IMR-90 (cell line): Measurements from ENCODE around the gene MFNG. TPM values are rescaled to one million over a fixed set of nuclear protein-coding genes. Genes with fewer than 3 reads are reported as not detected.

Source experiments
- ATAC-seq: fragments of 200-7000 bp; cut with Tn5 transposase; 2 replicates; pipeline ENCODE4 v1.9.1; 2020; ENCODE audit warnings: low read depth, mild to moderate bottlenecking, moderate library complexity
- BruUV-seq: library from RNA; stranded (reverse); fragments of 400-500 nt; replicated peaks from 2 replicates; lab custom pipeline; 2021; lab: Mats Ljungman, UMichigan
- CTCF ChIA-PET: fragments of 300-600 bp; formaldehyde crosslinking; extraction: SDS; loops from one replicate; lab custom pipeline; 2021; ENCODE audit warnings: antibody characterized with exemption; lab: Yijun Ruan, JAX
- POLR2A ChIA-PET: fragments of 300-600 bp; sonication (Branson Sonifier 250); formaldehyde crosslinking; loops from one replicate; lab custom pipeline; 2022; ENCODE audit warnings: antibody characterized with exemption; ENCODE audit not compliant: unreplicated experiment; lab: Charles Lee
- DNase-seq: peaks from one replicate; pipeline ENCODE4 v3.0.0; 2013
- H2AFZ ChIP-seq: replicated peaks from 2 replicates; pipeline ENCODE3; 2013; ENCODE audit warnings: low read length, mild to moderate bottlenecking; ENCODE audit not compliant: poor library complexity
- H2AK5ac ChIP-seq: 2 replicates; pipeline ENCODE4 v1.6.1; 2013; ENCODE audit warnings: low read depth, low read length, inconsistent platforms
- H2AK9ac ChIP-seq: replicated peaks from 2 replicates; pipeline ENCODE3; 2013; ENCODE audit warnings: mild to moderate bottlenecking, low read depth, low read length, moderate library complexity; ENCODE audit not compliant: poor library complexity
- H2BK120ac ChIP-seq: 2 replicates; pipeline ENCODE4 v1.6.1; 2013; ENCODE audit warnings: low read depth, low read length, inconsistent platforms
- H2BK15ac ChIP-seq: 3 replicates; pipeline ENCODE4 v1.6.1; 2013; ENCODE audit warnings: low read depth, low read length, inconsistent platforms
- H2BK20ac ChIP-seq: 2 replicates; pipeline ENCODE4 v1.6.1; 2013; ENCODE audit warnings: low read depth, mild to moderate bottlenecking, inconsistent platforms, low read length, moderate library complexity
- H2BK5ac ChIP-seq: 2 replicates; pipeline ENCODE4 v1.6.1; 2013; ENCODE audit warnings: mild to moderate bottlenecking, low read depth, low read length, inconsistent platforms; ENCODE audit not compliant: poor library complexity, severe bottlenecking
- H3K14ac ChIP-seq: replicated peaks from 2 replicates; pipeline ENCODE4 v1.6.1; 2013; ENCODE audit warnings: low read depth, low read length, inconsistent platforms
- H3K18ac ChIP-seq: 2 replicates; pipeline ENCODE4 v1.6.1; 2013; ENCODE audit warnings: low read depth, low read length, control low read depth
- H3K23ac ChIP-seq: 2 replicates; pipeline ENCODE4 v1.6.1; 2013; ENCODE audit warnings: low read depth, low read length, inconsistent platforms
- H3K27ac ChIP-seq: 2 replicates; pipeline ENCODE4 v1.5.1; 2013; ENCODE audit warnings: mild to moderate bottlenecking, control low read depth, low read length; ENCODE audit not compliant: insufficient read depth
- H3K27me3 ChIP-seq: 2 replicates; pipeline ENCODE4 v1.6.1; 2013; ENCODE audit warnings: low read length; ENCODE audit not compliant: control insufficient read depth, insufficient read depth
- H3K36me3 ChIP-seq: 2 replicates; pipeline ENCODE4 v1.6.1; 2013; ENCODE audit warnings: low read length, mixed read lengths; ENCODE audit not compliant: control insufficient read depth, insufficient read depth
- H3K4ac ChIP-seq: 2 replicates; pipeline ENCODE4 v1.6.1; 2013; ENCODE audit warnings: low read depth, low read length, inconsistent platforms
- H3K4me1 ChIP-seq: 2 replicates; pipeline ENCODE4 v1.6.1; 2013; ENCODE audit warnings: low read length, mixed read lengths; ENCODE audit not compliant: control insufficient read depth, insufficient read depth
- H3K4me2 ChIP-seq: 2 replicates; pipeline ENCODE4 v1.6.1; 2013; ENCODE audit warnings: low read depth, mild to moderate bottlenecking, control low read depth, low read length, moderate library complexity
- H3K4me3 ChIP-seq: 2 replicates; pipeline ENCODE4 v1.5.1; 2013; ENCODE audit warnings: low read depth, mild to moderate bottlenecking, control low read depth, low read length, moderate library complexity; ENCODE audit not compliant: insufficient read depth
- H3K56ac ChIP-seq: 2 replicates; pipeline ENCODE4 v1.6.1; 2013; ENCODE audit warnings: low read length, inconsistent platforms; ENCODE audit not compliant: insufficient read depth; ENCODE audit errors: extremely low read depth
- H3K79me1 ChIP-seq, 2 experiments: 2 replicates each; pipeline ENCODE4 v1.6.1; 2013; ENCODE audit warnings: low read length in 2 of 2, inconsistent platforms in 1 of 2, low read depth in 1 of 2
- H3K9ac ChIP-seq: 2 replicates; pipeline ENCODE4 v1.6.1; 2013; ENCODE audit warnings: low read depth, low read length, control low read depth
- H3K9me1 ChIP-seq: 2 replicates; pipeline ENCODE4 v1.6.1; 2013; ENCODE audit warnings: low read length, inconsistent platforms; ENCODE audit not compliant: insufficient read depth
- H3K9me3 ChIP-seq: 2 replicates; pipeline ENCODE4 v1.6.1; 2013; ENCODE audit warnings: low read length; ENCODE audit not compliant: control insufficient read depth, insufficient read depth
- H4K20me1 ChIP-seq: 2 replicates; pipeline ENCODE4 v1.6.1; 2013; ENCODE audit warnings: low read length, inconsistent platforms; ENCODE audit not compliant: insufficient read depth
- H4K5ac ChIP-seq: 2 replicates; pipeline ENCODE4 v1.6.1; 2013; ENCODE audit warnings: mild to moderate bottlenecking, low read depth, low read length, control low read depth
- H4K8ac ChIP-seq, 2 experiments: 2 replicates each; pipeline ENCODE4 v1.6.1; 2013; ENCODE audit warnings: low read depth in 2 of 2, low read length in 2 of 2, control low read depth in 1 of 2, inconsistent platforms in 1 of 2
- H4K91ac ChIP-seq: 2 replicates; pipeline ENCODE4 v1.6.1; 2013; ENCODE audit warnings: low read depth, low read length, inconsistent platforms; ENCODE audit not compliant: insufficient read depth
- BHLHE40 ChIP-seq: fragments of 150-350 bp; IDR thresholded peaks from 2 replicates; pipeline ENCODE4 v1.6.1; 2016; ENCODE audit warnings: mild to moderate bottlenecking, low read depth, low read length
- CTCF ChIP-seq: conservative IDR thresholded peaks from 2 replicates; pipeline ENCODE4 v1.5.1; 2012; ENCODE audit warnings: mild to moderate bottlenecking, low read depth, low read length, improper control_type of control experiment
- FOS ChIP-seq: fragments of 150-350 bp; IDR thresholded peaks from 2 replicates; pipeline ENCODE4 v1.6.1; 2016; ENCODE audit warnings: low read depth, low read length
- MAFK ChIP-seq: IDR thresholded peaks from 2 replicates; pipeline ENCODE4 v1.6.1; 2012; ENCODE audit warnings: low read depth, low read length, improper control_type of control experiment
- MAZ ChIP-seq: IDR thresholded peaks from 2 replicates; pipeline ENCODE4 v1.6.1; 2012; ENCODE audit warnings: low read depth, mild to moderate bottlenecking, low read length, improper control_type of control experiment, moderate library complexity, borderline replicate concordance
- MXI1 ChIP-seq: IDR thresholded peaks from 2 replicates; pipeline ENCODE4 v1.6.1; 2012; ENCODE audit warnings: low read depth, mild to moderate bottlenecking, low read length, moderate library complexity, borderline replicate concordance
- POLR2A ChIP-seq: IDR thresholded peaks from 2 replicates; pipeline ENCODE4 v1.6.1; 2012; ENCODE audit warnings: mild to moderate bottlenecking, low read depth, low read length
- RFX5 ChIP-seq: IDR thresholded peaks from 2 replicates; pipeline ENCODE4 v1.8.0; 2012; ENCODE audit warnings: low read depth, mild to moderate bottlenecking, low read length, moderate library complexity
- WGBS, 2 experiments: methylation state at CpG; one replicate each; pipeline versions ENCODE4 v1.1.5 to v1.1.7; 2013; ENCODE audit warnings: missing lambda C conversion rate in 2 of 2; ENCODE audit not compliant: insufficient read length in 1 of 2; ENCODE audit errors: extremely low coverage in 2 of 2; 5-methylcytosine and 5-hydroxymethylcytosine counted together
- dilution Hi-C: fragments of 300-500 bp; cut with HindIII; formaldehyde crosslinking; loops from one replicate; pipeline ENCODE4 v1.14.3; 2018; ENCODE audit warnings: low sequenced_read_pairs; ENCODE audit not compliant: unreplicated experiment
- in situ Hi-C: fragments of 300-500 bp; cut with MboI; formaldehyde crosslinking; loops from 3 replicates; pipeline ENCODE4 v1.14.3; 2019; ENCODE audit warnings: low sequenced_read_pairs, inconsistent platforms, mixed read lengths
- intact Hi-C: fragments of 100-400 bp; cut with micrococcal nuclease; formaldehyde crosslinking; loops from 2 replicates; pipeline ENCODE4 v1.10.0; 2022
- polyA plus RNA-seq, 3 experiments: library from polyadenylated mRNA; depleted of rRNA; stranded (reverse); fragments of >200 nt; gene quantifications; 2 replicates each; pipeline ENCODE4 v1.2.3, GENCODE V29; 2012; ENCODE audit warnings: low replicate concordance in 1 of 3
- total RNA-seq: library from RNA; depleted of rRNA; stranded (reverse); fragments of >200 nt; gene quantifications from 2 replicates; pipeline ENCODE4 v1.2.3, GENCODE V29; 2012

Gene MFNG
- total and polyA plus RNA-seq, 2 of the 4 experiments (the other 2 are of a cell fraction): 0.15 TPM; not detected in 1

- H3K4me1 ChIP-seq: peaks cover 22% of the 10 kb centered on the region
- no peaks in the 10 kb centered on the region for H3K36me3 ChIP-seq
- no peak overlapping the region for H3K14ac ChIP-seq
- no peak overlapping the region for H2BK20ac ChIP-seq
- WGBS, 2 experiments: 75% methylated on average over 3 of the region's 14 CpGs; no CpG with 5 or more reads in 1 of the 2 experiments
- in situ Hi-C loops (no loop called here), dilution Hi-C loops (no loop called here), intact Hi-C loops (no loop called here)
- H3K27me3 ChIP-seq: no peaks in the 10 kb centered on the region
- POLR2A ChIA-PET: no interaction called here
- 0 out of 2 replicates have a peak overlapping the region, but pooled peaks have one; percentile 22 for H2BK120ac ChIP-seq
- peaks cover 6 to 23% of the 10 kb centered on the region in 2 experiments; a peak in 3 of 4 replicates for H3K79me1 ChIP-seq
- H3K9ac ChIP-seq: no peak overlapping the region
- H3K56ac ChIP-seq: no peak overlapping the region
- no peaks in the 10 kb centered on the region for H3K9me3 ChIP-seq
- no peak overlapping the region for H2AK9ac ChIP-seq
- H4K5ac ChIP-seq: no peak overlapping the region
- H4K8ac ChIP-seq: no peak overlapping the region; a peak in 1 of 4 replicates
- no peak overlapping the region for H2BK15ac ChIP-seq
- no peak overlapping the region for H3K4me2 ChIP-seq
- no peak for DNase-seq
- H4K91ac ChIP-seq: 0 out of 2 replicates have a peak overlapping the region, but pooled peaks have one; percentile 5
- peaks cover 17% of the 10 kb centered on the region for H3K9me1 ChIP-seq
- H4K20me1 ChIP-seq: no peaks in the 10 kb centered on the region
- H2AK5ac ChIP-seq: peak overlapping the region; percentile 45; the same call in 1 of the 2 replicates
- H2AFZ ChIP-seq: peak overlapping the region; percentile 34
- no peak overlapping the region for H2BK5ac ChIP-seq
- no peak overlapping the region for H3K4me3 ChIP-seq
- TF ChIP-seq RFX5 (no peak), BHLHE40 (no peak), POLR2A (no peak), MAFK (no peak), MXI1 (no peak), MAZ (no peak), FOS (no peak), CTCF (no peak)
- no peak overlapping the region for H3K27ac ChIP-seq
- no TSS peak for BruUV-seq
- peak overlapping the region; percentile 45; the same call in 1 of the 2 replicates for H3K4ac ChIP-seq
- H3K18ac ChIP-seq: no peak overlapping the region
- CTCF ChIA-PET: no interaction called here
- no peak overlapping the region for H3K23ac ChIP-seq
- no peak for ATAC-seq
Measured at GRCh38 chr22:37521236-37521739, 35.1 kb upstream of the MFNG start.
